Aorta (tissue), 5 donors: ENCODE data around the gene ZNF514. TPM values are rescaled to one million over a fixed set of nuclear protein-coding genes. Genes with fewer than 3 reads are reported as not detected.
A peak's percentile ranks its signal among the peaks of the same experiment; 100 is the strongest.
"Not testable (repeated sequence)": the region's sequence is repeated elsewhere in the genome, so short reads cannot be mapped to it uniquely, and the experiment has no call there.

ENCODE experiments used
- ATAC-seq: fragments of 200-7000 bp; cut with Tn5 transposase; one replicate; pipeline ENCODE4 v1.9.1; 2022; ENCODE audit warnings: moderate library complexity; ENCODE audit not compliant: low FRiP score
- DNase-seq, 2 donors: peaks; one replicate each; pipeline ENCODE4 v3.0.0-alpha.2; 2020
- H3K27ac ChIP-seq, 2 donors: one replicate each; pipeline ENCODE4 v1.5.1; 2013; ENCODE audit warnings: low read length in 2 of 2, mild to moderate bottlenecking in 2 of 2, moderate library complexity in 2 of 2, control low read depth in 1 of 2, inconsistent platforms in 1 of 2, low read depth in 1 of 2
- H3K27me3 ChIP-seq, 2 donors: one replicate each; pipeline ENCODE4 v1.6.1; 2013; ENCODE audit warnings: control low read depth in 1 of 2, low read length in 1 of 2, mild to moderate bottlenecking in 1 of 2, moderate library complexity in 1 of 2; ENCODE audit not compliant: insufficient read depth in 2 of 2, control insufficient read depth in 1 of 2
- H3K36me3 ChIP-seq, 2 donors: one replicate each; pipeline ENCODE4 v1.6.1; 2013; ENCODE audit warnings: control low read depth in 1 of 2, low read length in 1 of 2, mild to moderate bottlenecking in 1 of 2; ENCODE audit not compliant: insufficient read depth in 2 of 2, control insufficient read depth in 1 of 2
- H3K4me1 ChIP-seq, 2 donors: one replicate each; pipeline ENCODE4 v1.6.1; 2013; ENCODE audit warnings: low read length in 2 of 2, control low read depth in 1 of 2, mild to moderate bottlenecking in 1 of 2, moderate library complexity in 1 of 2; ENCODE audit not compliant: insufficient read depth in 2 of 2, control insufficient read depth in 1 of 2
- H3K4me3 ChIP-seq, 2 donors: one replicate each; pipeline ENCODE4 v1.5.1; 2013; ENCODE audit warnings: low read length in 2 of 2, control low read depth in 1 of 2, mild to moderate bottlenecking in 1 of 2
- H3K9me3 ChIP-seq: one replicate; pipeline ENCODE4 v1.6.1; 2013; ENCODE audit warnings: mild to moderate bottlenecking, low read length; ENCODE audit not compliant: control insufficient read depth
- WGBS, 2 donors: extraction: QIAGEN DNeasy Blood & Tissue Kit; methylation state at CpG; one replicate each; pipeline ENCODE4 v1.1.7; 2013; 5-methylcytosine and 5-hydroxymethylcytosine counted together
- intact Hi-C, 2 donors: fragments of 100-400 bp; cut with DNase I; formaldehyde crosslinking; loops; one replicate each; pipeline versions ENCODE4 v1.14.2 to v1.15.0; 2022
- long read RNA-seq, 2 donors: library from polyadenylated mRNA; unstranded; transcript quantifications; one replicate each; pipeline ENCODE4 v2.0.0, GENCODE V29; 2020 to 2021
- polyA plus RNA-seq, 2 donors: library from polyadenylated mRNA; stranded (reverse); fragments of 200-250 nt; gene quantifications; one replicate each; pipeline ENCODE4 v1.2.3, GENCODE V29; 2013
- total RNA-seq, 2 donors: library from RNA; stranded (reverse); fragmentation: NEBNext Ultra II Directional; extraction: Animal tissue kit (Norgen Biotek cat#: 25700); gene quantifications; one replicate each; pipeline ENCODE4 v1.2.1, GENCODE V29; 2021
- donor health status: healthy with polysubstance abuse.
- donor health status: Bipolar disorder and iron deficiency.
- donor health status: DM: no; HTN: no; CAD: no.
- donor health status: DM: no; HTN: no; CAD: no.
- donor health status: DM: yes; HTN: yes; CAD: no.

The ZNF514 gene
- 10 to 100 TPM; 13.9 to 30.7 TPM for total RNA-seq
- 10 to 100 TPM in 1 of 2 donors, 1 to 10 TPM in 1; 7.6 to 16.9 TPM for polyA plus RNA-seq
- long read RNA-seq, donor 1, full-length matches to known transcripts: 6 of 10 reads
- long read RNA-seq, donor 1, partial matches to known transcripts: 0 of 10 reads
- long read RNA-seq, donor 1, other reads (novel, unspliced or antisense): 4 of 10 reads
- long read RNA-seq, donor 2, full-length matches to known transcripts: 1 of 5 reads
- long read RNA-seq, donor 2, partial matches to known transcripts: 3 of 5 reads
- long read RNA-seq, donor 2, other reads (novel, unspliced or antisense): 1 of 5 reads

DNA sequence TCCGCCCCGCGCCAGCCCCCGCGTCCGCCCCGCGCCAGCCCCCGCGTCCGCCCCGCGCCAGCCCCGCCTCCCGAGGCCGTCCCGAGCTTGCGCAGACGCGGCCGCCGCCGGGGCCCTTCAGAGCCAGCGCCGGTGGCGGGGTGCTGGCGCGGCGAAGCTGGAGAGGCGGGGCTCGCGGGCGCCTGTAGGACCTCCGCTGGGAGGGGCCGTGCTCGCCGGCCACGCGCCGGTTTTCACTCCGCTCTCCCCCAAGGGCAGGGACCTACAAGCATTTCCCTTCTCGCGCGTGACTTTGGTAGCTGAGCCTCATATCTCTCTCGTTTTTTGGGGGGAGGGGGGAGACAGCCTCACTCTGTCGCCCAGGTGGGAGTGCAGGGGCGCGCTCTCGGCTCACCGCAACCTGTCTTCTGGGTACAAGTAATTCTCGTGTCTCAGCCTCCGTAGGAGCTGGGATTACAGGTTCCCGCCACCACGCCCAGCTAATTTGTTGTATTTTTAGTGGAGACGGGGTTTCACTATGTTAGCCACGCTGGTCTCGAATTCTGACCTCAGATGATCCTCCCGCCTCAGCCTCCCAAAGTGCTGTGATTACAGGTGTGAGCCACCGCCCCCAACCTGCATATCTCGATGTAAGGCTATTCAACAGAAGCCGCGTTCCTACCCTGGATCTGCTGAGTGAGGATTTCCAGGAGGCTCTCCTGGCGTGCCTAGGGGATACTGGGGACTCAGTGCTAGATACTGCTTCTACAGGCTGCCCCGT is at the start of gene ZNF514:
Gene ZNF514 (minus strand): TSS at position 159 of the 760 bp plus-strand sequence. CDS start 6,595 bp downstream, outside the sequence.
- DNase-seq: peak; percentile 84 to 94
- H3K4me1 ChIP-seq: peaks cover 0 to 7% of the 10 kb centered on the region in 2 donors
- WGBS, 2 donors: 8 to 17% methylated on average over 29 to 64 of the region's 64 CpGs
- no peaks in the 10 kb centered on the region for H3K27me3 ChIP-seq
- intact Hi-C loops: loop anchor here in 1 of 2 donors (5.0 kb wide), 1 partner anchor 38 kb away; the partner anchor contains the start of gene MRPS5
- H3K36me3 ChIP-seq: peaks cover 0 to 6% of the 10 kb centered on the region in 2 donors
- ATAC-seq: peak; percentile 89
- peaks cover 3% of the 10 kb centered on the region for H3K9me3 ChIP-seq
- peak within 1 kb of the TSS in 1 of 2 donors; percentile 30 for H3K27ac ChIP-seq
- peak within 1 kb of the TSS; percentile 4 to 58 for H3K4me3 ChIP-seq

DNA sequence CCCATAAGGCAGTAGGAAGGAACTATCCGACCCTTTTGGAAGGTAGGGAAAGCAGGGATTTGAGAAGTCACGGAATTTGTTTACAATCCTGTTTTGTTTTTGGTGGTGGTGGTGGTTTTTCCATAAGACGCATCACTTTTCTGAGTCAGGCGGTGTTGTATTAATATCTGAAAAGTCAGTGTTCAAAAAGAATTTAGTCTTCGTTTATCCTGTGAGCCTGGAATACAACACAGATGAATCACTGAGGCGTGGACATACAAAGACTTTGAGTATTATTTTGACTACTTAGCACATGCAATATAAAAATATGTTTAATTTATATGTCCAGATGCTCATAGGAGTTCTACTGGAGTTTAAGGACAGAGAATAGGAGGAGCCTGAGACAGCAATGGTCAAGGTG is 48.5 kb upstream of the ZNF514 start:
- WGBS, 2 donors: 53% methylated on average over 6 of the region's 6 CpGs
- H3K9me3 ChIP-seq: peaks cover 15% of the 10 kb centered on the region
- peaks cover 0 to 2% of the 10 kb centered on the region in 2 donors for H3K27me3 ChIP-seq
- peak overlapping the region in 1 of 2 donors; percentile 58 for H3K4me3 ChIP-seq
- H3K4me1 ChIP-seq: no peaks in the 10 kb centered on the region
- DNase-seq: no peak
- H3K36me3 ChIP-seq: peaks cover 13 to 14% of the 10 kb centered on the region in 2 donors
- no peak for ATAC-seq
- no peak overlapping the region for H3K27ac ChIP-seq
- intact Hi-C loops: loop anchor here in 1 of 2 donors (5.0 kb wide), 1 partner anchor 86 kb away; the partner anchor contains the start of gene MRPS5

GRCh38 chr2:95207111-95207961 is 47.7 kb upstream of the ZNF514 start, which contains the start of gene ZNF892:
Gene ZNF892 (plus strand): TSS chr2:95207521. CDS start chr2:95207816, 295 bp downstream.
- 1% methylated on average over 71 to 74 of the region's 74 CpGs for WGBS, 2 donors
- Histone ChIP-seq H3K36me3 (peaks cover 12 to 13% of the 10 kb centered on the region in 2 donors), H3K4me3 (peak within 1 kb of the TSS; percentile 46 to 58), H3K27me3 (peaks cover 0 to 2% of the 10 kb centered on the region in 2 donors), H3K9me3 (peaks cover 11% of the 10 kb centered on the region), H3K27ac (peak within 1 kb of the TSS in 1 of 2 donors; percentile 88), H3K4me1 (no peaks in the 10 kb centered on the region)
- ATAC-seq (peak; percentile 98), DNase-seq (peak; percentile 94 to 97)
- intact Hi-C loops: loop anchor here in 1 of 2 donors (5.0 kb wide), 1 partner anchor 85 kb away; the partner anchor contains the start of gene MRPS5

- WGBS, 2 donors: 46 to 48% methylated on average over 10 of the region's 10 CpGs
- Histone ChIP-seq H3K4me1 (no peaks in the 10 kb centered on the region), H3K27me3 (no peaks in the 10 kb centered on the region), H3K9me3 (peaks cover 4% of the 10 kb centered on the region), H3K36me3 (peaks cover 4% of the 10 kb centered on the region in 2 donors), H3K27ac (no peak overlapping the region), H3K4me3 (no peak overlapping the region)
- no peak for DNase-seq
- no peak for ATAC-seq
- intact Hi-C loops: loop anchor here in 1 of 2 donors (5.0 kb wide), 1 partner anchor 84 kb away; the partner anchor contains the start of gene MRPS5
These were observed 46.4 kb upstream of the ZNF514 start for GRCh38 chr2:95206096-95206495.

- Histone ChIP-seq H3K9me3 (no peaks in the 10 kb centered on the region), H3K27ac (no peak overlapping the region), H3K4me1 (no peaks in the 10 kb centered on the region), H3K27me3 (no peaks in the 10 kb centered on the region), H3K36me3 (no peaks in the 10 kb centered on the region), H3K4me3 (no peak overlapping the region)
- ATAC-seq (no peak), DNase-seq (no peak)
- WGBS, 2 donors: 88 to 90% methylated on average over 2 of the region's 2 CpGs
- intact Hi-C loops: no loop called here
These were observed 44.7 kb upstream of the ZNF514 start for GRCh38 chr2:95204396-95204795.

DNA sequence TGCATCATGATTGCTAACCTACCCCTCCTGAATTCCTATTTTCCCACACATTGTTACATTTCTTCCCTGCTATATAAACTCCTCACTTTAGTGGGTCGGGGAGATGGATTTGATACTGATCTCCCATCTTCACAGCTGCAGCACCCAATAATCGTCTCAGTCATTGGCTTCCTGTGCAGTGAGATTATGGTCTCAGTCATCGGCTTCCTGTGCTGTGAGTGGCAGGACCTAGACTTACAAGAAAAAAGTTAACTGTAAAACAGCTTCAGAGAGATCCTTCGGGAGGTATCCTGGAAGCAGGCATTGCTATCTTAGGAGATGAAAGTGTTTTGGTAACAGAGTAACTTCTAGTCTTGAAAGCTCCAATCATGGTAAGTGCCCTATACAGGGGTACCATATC is 44.3 kb upstream of the ZNF514 start:
- 88 to 90% methylated on average over 4 of the region's 4 CpGs for WGBS, 2 donors
- no peak for DNase-seq

GRCh38 chr2:95192956-95193355 is 33.3 kb upstream of the ZNF514 start:
- WGBS, 2 donors: 17 to 19% methylated on average over 13 to 15 of the region's 15 CpGs
- not testable (repeated sequence) for ATAC-seq, H3K36me3 ChIP-seq, H3K27ac ChIP-seq, H3K9me3 ChIP-seq, H3K4me3 ChIP-seq, H3K27me3 ChIP-seq, H3K4me1 ChIP-seq
- intact Hi-C loops: loop anchor here in 1 of 2 donors (10.0 kb wide), 1 partner anchor 122 kb away; no protein-coding TSS in a partner anchor
- DNase-seq: peak; percentile 73 to 89

More for the DNA sequence above, 44.3 kb upstream of the ZNF514 start:
- Histone ChIP-seq H3K36me3 (no peaks in the 10 kb centered on the region), H3K4me3 (no peak overlapping the region), H3K9me3 (no peaks in the 10 kb centered on the region), H3K27me3 (no peaks in the 10 kb centered on the region), H3K27ac (no peak overlapping the region), H3K4me1 (no peaks in the 10 kb centered on the region)
- intact Hi-C loops: no loop called here
- no peak for ATAC-seq

DNA sequence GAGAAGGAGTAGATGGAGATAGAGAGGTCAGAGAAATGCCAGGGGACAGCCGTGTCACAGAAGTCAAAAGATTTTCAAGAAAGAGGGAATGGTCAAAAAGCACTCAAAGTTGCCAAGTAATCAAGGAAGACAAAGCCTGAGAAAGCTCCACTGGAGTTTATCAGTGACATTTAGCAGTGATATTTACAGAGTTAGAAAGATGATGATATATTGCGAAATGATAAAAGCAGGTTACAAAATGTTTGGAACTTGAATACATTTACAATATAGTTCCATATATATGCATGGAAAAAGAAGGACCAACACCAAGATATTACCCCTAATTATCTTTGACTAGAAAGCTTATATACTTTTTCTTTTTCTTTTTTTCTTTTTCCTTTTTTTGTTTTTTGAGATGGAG is 26.3 kb upstream of the ZNF514 start:
- 67 to 78% methylated on average over 2 of the region's 2 CpGs for whole genome bisulfite sequencing, 2 donors
- DNase-seq: no peak
- ATAC-seq: no peak
- Histone ChIP-seq H3K36me3 (peaks cover 7 to 15% of the 10 kb centered on the region in 2 donors), H3K27ac (no peak overlapping the region), H3K4me3 (no peak overlapping the region), H3K9me3 (peaks cover 10% of the 10 kb centered on the region), H3K27me3 (no peaks in the 10 kb centered on the region), H3K4me1 (no peaks in the 10 kb centered on the region)
- intact Hi-C loops: no loop called here
